GM21529 (cell line): ENCODE measurements around the gene NAXE.
"Not testable (repeated sequence)": the region's sequence is repeated elsewhere in the genome, so short reads cannot be mapped to it uniquely, and the experiment has no call there.

Experiments
- ATAC-seq: cut with Tn5 transposase; IDR thresholded peaks from one replicate; pipeline ENCODE4 v1.9.1; 2021; ENCODE audit not compliant: unreplicated experiment

The NAXE gene

GRCh38 chr1:156566436-156566835, 25.1 kb upstream of the NAXE start:
- no peak for ATAC-seq

- ATAC-seq: no peak
Observed at GRCh38 chr1:156571261-156571852, 20.2 kb upstream of the NAXE start.

- ATAC-seq: peak; percentile 91
Observed at GRCh38 chr1:156571919-156572662, 19.5 kb upstream of the NAXE start, which contains the start of gene IQGAP3. Gene IQGAP3, minus strand, starts transcription at chr1:156572565. Its CDS starts 36 bp downstream, at chr1:156572529.

GRCh38 chr1:156572663-156573018, 18.9 kb upstream of the NAXE start:
- no peak for ATAC-seq

GRCh38 chr1:156574039-156574633, 17.4 kb upstream of the NAXE start:
- ATAC-seq: no peak

GRCh38 chr1:156577550-156577949, 14.0 kb upstream of the NAXE start:
- ATAC-seq: no peak

- no peak for ATAC-seq
Observed at GRCh38 chr1:156578055-156578454, 13.5 kb upstream of the NAXE start.

- ATAC-seq: no peak
Observed at GRCh38 chr1:156579472-156579871, 12.1 kb upstream of the NAXE start, which contains the start of gene TTC24. Gene TTC24, plus strand, starts transcription at chr1:156579723. Its CDS starts 1,642 bp downstream, at chr1:156581365.

- ATAC-seq: no peak
Observed at GRCh38 chr1:156581661-156582387, 9.8 kb upstream of the NAXE start.

- ATAC-seq: no peak
Observed at GRCh38 chr1:156582388-156583017, 9.1 kb upstream of the NAXE start.

GRCh38 chr1:156583821-156584622, 7.6 kb upstream of the NAXE start:
- no peak for ATAC-seq

- ATAC-seq: no peak
Observed at GRCh38 chr1:156584813-156585212, 6.8 kb upstream of the NAXE start.

GRCh38 chr1:156586323-156586722, 5.3 kb upstream of the NAXE start:
- no peak for ATAC-seq

GRCh38 chr1:156586892-156587477, 4.6 kb upstream of the NAXE start:
- ATAC-seq: no peak

GRCh38 chr1:156587927-156588326, 3.6 kb upstream of the NAXE start:
- not testable (repeated sequence) for ATAC-seq

- ATAC-seq: no peak
Observed at GRCh38 chr1:156589546-156589945, 2.0 kb upstream of the NAXE start.

- ATAC-seq: no peak
Observed at GRCh38 chr1:156590326-156591180, 1.0 kb upstream of the NAXE start.

- no peak for ATAC-seq
Observed at GRCh38 chr1:156591181-156591431, 470 bp upstream of the NAXE start.
